Testis (tissue), 2 donors: ENCODE data around the gene BICRAL.

Source experiments
- POLR2A ChIP-seq: fragments of 450-650 bp; IDR thresholded peaks from one replicate; pipeline ENCODE4 v1.6.1; 2017; ENCODE audit warnings: antibody characterized with exemption, mild to moderate bottlenecking, moderate library complexity
- TF ChIP-seq, protein P1 (sequence below), 3 experiments: fragments of 450-650 bp in 2 of 3; fragments of 200-600 bp in 1 of 3; sonication (generic) in 1 of 3; IDR thresholded peaks; one replicate each; pipeline ENCODE4 v1.5.1; 2016 to 2019; ENCODE audit warnings: antibody characterized with exemption in 3 of 3, mild to moderate bottlenecking in 2 of 3, moderate library complexity in 1 of 3

- TF ChIP-seq, protein P1, sequence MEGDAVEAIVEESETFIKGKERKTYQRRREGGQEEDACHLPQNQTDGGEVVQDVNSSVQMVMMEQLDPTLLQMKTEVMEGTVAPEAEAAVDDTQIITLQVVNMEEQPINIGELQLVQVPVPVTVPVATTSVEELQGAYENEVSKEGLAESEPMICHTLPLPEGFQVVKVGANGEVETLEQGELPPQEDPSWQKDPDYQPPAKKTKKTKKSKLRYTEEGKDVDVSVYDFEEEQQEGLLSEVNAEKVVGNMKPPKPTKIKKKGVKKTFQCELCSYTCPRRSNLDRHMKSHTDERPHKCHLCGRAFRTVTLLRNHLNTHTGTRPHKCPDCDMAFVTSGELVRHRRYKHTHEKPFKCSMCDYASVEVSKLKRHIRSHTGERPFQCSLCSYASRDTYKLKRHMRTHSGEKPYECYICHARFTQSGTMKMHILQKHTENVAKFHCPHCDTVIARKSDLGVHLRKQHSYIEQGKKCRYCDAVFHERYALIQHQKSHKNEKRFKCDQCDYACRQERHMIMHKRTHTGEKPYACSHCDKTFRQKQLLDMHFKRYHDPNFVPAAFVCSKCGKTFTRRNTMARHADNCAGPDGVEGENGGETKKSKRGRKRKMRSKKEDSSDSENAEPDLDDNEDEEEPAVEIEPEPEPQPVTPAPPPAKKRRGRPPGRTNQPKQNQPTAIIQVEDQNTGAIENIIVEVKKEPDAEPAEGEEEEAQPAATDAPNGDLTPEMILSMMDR (IDR thresholded peaks at IDR 0.05), result no peak
- TF ChIP-seq POLR2A, result no peak
Observed at GRCh38 chr6:42914546-42914945, 132.7 kb downstream of the BICRAL start.
